Renal cortex interstitium (tissue), 11 donors: ENCODE results near the gene VIL1. TPM values are rescaled to one million over a fixed set of nuclear protein-coding genes. Genes with fewer than 3 reads are reported as not detected.
A peak's percentile ranks its signal among the peaks of the same experiment; 100 is the strongest.

Source experiments
- DNase-seq, 11 donors: peaks; one replicate each; pipeline ENCODE4 v3.0.0-alpha.2; 2013; ENCODE audit warnings: low read depth in 9 of 11, low spot score in 4 of 11; ENCODE audit errors: extremely low read depth in 1 of 11
- polyA plus RNA-seq, 3 donors: library from polyadenylated mRNA; unstranded; fragments of 120-200 nt; gene quantifications; one replicate each; pipeline ENCODE4 v1.2.1, GENCODE V29; 2013; ENCODE audit not compliant: insufficient read length in 3 of 3

Gene VIL1
- polyA plus RNA-seq, 3 donors = 21.3 to 41.5 (median 21.6) TPM

GRCh38 chr2:218458598-218458997 lies 39.7 kb downstream of the VIL1 start:
- no peak for DNase-seq

GRCh38 chr2:218465987-218466633 lies 47.2 kb downstream of the VIL1 start:
- peak in 7 of 11 donors; percentile 3 to 28 (median 17) for DNase-seq

GRCh38 chr2:218470448-218470847 lies 51.5 kb downstream of the VIL1 start:
- no peak for DNase-seq

- DNase-seq = no peak
These were observed 52.1 kb downstream of the VIL1 start for GRCh38 chr2:218471036-218471435.

- DNase-seq = no peak
These were observed 53.1 kb downstream of the VIL1 start for GRCh38 chr2:218471982-218472381.

- DNase-seq = no peak
These were observed 54.1 kb downstream of the VIL1 start for GRCh38 chr2:218472988-218473387.

GRCh38 chr2:218474527-218474926 lies 55.6 kb downstream of the VIL1 start:
- DNase-seq = no peak

GRCh38 chr2:218476676-218477075 lies 57.8 kb downstream of the VIL1 start:
- no peak for DNase-seq

- no peak for DNase-seq
These were observed 58.3 kb downstream of the VIL1 start for GRCh38 chr2:218477247-218477646.

GRCh38 chr2:218478544-218478943 lies 59.6 kb downstream of the VIL1 start:
- no peak for DNase-seq

GRCh38 chr2:218479595-218479994 lies 60.7 kb downstream of the VIL1 start:
- no peak for DNase-seq

GRCh38 chr2:218482651-218483050 lies 63.7 kb downstream of the VIL1 start:
- DNase-seq = no peak

GRCh38 chr2:218485986-218486667 lies 67.2 kb downstream of the VIL1 start:
- no peak for DNase-seq

GRCh38 chr2:218500501-218501060 lies 81.7 kb downstream of the VIL1 start:
- no peak for DNase-seq

- peak in 3 of 11 donors; percentile 1 to 12 (median 1) for DNase-seq
These were observed 82.7 kb downstream of the VIL1 start for GRCh38 chr2:218501665-218502064.

Other genes starting within 250 kb of the VIL1 start
- 100 to 1,000 TPM; 228 to 253 (median 236) TPM for gene ARPC2, start 201.9 kb upstream of the VIL1 start, polyA plus RNA-seq
- 1 to 10 TPM; 1.2 to 2.0 (median 2.0) TPM for gene GPBAR1, start 158.1 kb upstream of the VIL1 start, polyA plus RNA-seq
- gene AAMP, start 149.0 kb upstream of the VIL1 start, polyA plus RNA-seq = 100 to 1,000 TPM; 115 to 132 (median 117) TPM
- gene PNKD, start 148.6 kb upstream of the VIL1 start, polyA plus RNA-seq = 100 to 1,000 TPM in 2 of 3 donors, 10 to 100 TPM in 1; 87.3 to 104 (median 103) TPM
- 10 to 100 TPM; 80.7 to 94.1 (median 87.4) TPM for gene TMBIM1, start 126.6 kb upstream of the VIL1 start, polyA plus RNA-seq
- gene CATIP, start 62.3 kb upstream of the VIL1 start, polyA plus RNA-seq = 1 to 10 TPM; 4.5 to 8.0 (median 4.9) TPM
- 1 to 10 TPM in 2 of 3 donors, under 1 TPM in 1; 0.99 to 2.2 (median 1.6) TPM for gene SLC11A1, start 36.9 kb upstream of the VIL1 start, polyA plus RNA-seq
- gene CTDSP1, start 19.3 kb upstream of the VIL1 start, polyA plus RNA-seq = 100 to 1,000 TPM; 122 to 161 (median 157) TPM
- gene USP37, start 149.2 kb downstream of the VIL1 start, polyA plus RNA-seq = 10 to 100 TPM; 14.8 to 18.6 (median 17.2) TPM
- gene CNOT9, start 149.7 kb downstream of the VIL1 start, polyA plus RNA-seq = 10 to 100 TPM; 49.4 to 55.2 (median 52.3) TPM
- 1 to 10 TPM; 7.2 to 9.9 (median 9.4) TPM for gene PLCD4, start 188.8 kb downstream of the VIL1 start, polyA plus RNA-seq
- 10 to 100 TPM; 17.4 to 20.9 (median 20.3) TPM for gene ZNF142, start 240.5 kb downstream of the VIL1 start, polyA plus RNA-seq
- 10 to 100 TPM; 47.0 to 61.3 (median 49.1) TPM for gene BCS1L, start 240.6 kb downstream of the VIL1 start, polyA plus RNA-seq